Bronchial epithelial cell (primary cell): ENCODE data around the gene OR7E24. TPM values are rescaled to one million over a fixed set of nuclear protein-coding genes. Genes with fewer than 3 reads are reported as not detected.

Source experiments
- DNase-seq: peaks from one replicate; pipeline ENCODE4 v3.0.0-alpha.2; 2010; ENCODE audit warnings: low read depth
- FAIRE-seq: peaks from 2 replicates; lab custom pipeline; 2011; peaks lifted over from hg19 to GRCh38; lab: Jason Lieb, UNC
- H3K27me3 ChIP-seq: 2 replicates; pipeline ENCODE4 v1.5.1; 2011; ENCODE audit warnings: low read length; ENCODE audit not compliant: control insufficient read depth, insufficient read depth
- H3K36me3 ChIP-seq: 2 replicates; pipeline ENCODE4 v1.5.1; 2011; ENCODE audit warnings: low read length; ENCODE audit not compliant: control insufficient read depth, insufficient read depth
- H3K4me3 ChIP-seq: 2 replicates; pipeline ENCODE4 v1.5.1; 2011; ENCODE audit warnings: mild to moderate bottlenecking, low read depth, low read length, control low read depth
- CTCF ChIP-seq: IDR thresholded peaks from 2 replicates; pipeline ENCODE4 v1.5.1; 2011; ENCODE audit warnings: mild to moderate bottlenecking, moderate library complexity, low read length, control low read depth, inconsistent platforms; ENCODE audit not compliant: insufficient read depth, severe bottlenecking
- total RNA-seq: library from RNA; depleted of rRNA; stranded (reverse); fragments of >200 nt; gene quantifications from 2 replicates; pipeline ENCODE4 v1.2.1, GENCODE V29; 2014

OR7E24 gene
- total RNA-seq, 1 donor from 2014 or later, result not detected

GRCh38 chr19:9295411-9295849 lies 44.7 kb downstream of the OR7E24 start:
- DNase-seq (no peak), FAIRE-seq (peak; percentile 92)
- TF ChIP-seq CTCF, result no peak
- H3K36me3 ChIP-seq, result peaks cover 12% of the 10 kb centered on the region
- H3K27me3 ChIP-seq, result no peaks in the 10 kb centered on the region
- H3K4me3 ChIP-seq, result no peak overlapping the region

GRCh38 chr19:9296336-9296735 lies 45.6 kb downstream of the OR7E24 start:
- no peak for DNase-seq
- no peak for TF ChIP-seq CTCF
- no peak overlapping the region for H3K4me3 ChIP-seq
- H3K36me3 ChIP-seq, result peaks cover 15% of the 10 kb centered on the region
- no peaks in the 10 kb centered on the region for H3K27me3 ChIP-seq
- FAIRE-seq, result no peak

Other genes starting within 250 kb of the OR7E24 start
- 0.26 TPM in 2 replicates for gene MUC16, start 240.5 kb upstream of the OR7E24 start, total RNA-seq
- gene OR1M1, start 163.9 kb upstream of the OR7E24 start, total RNA-seq, result not detected in 2 replicates
- gene OR7G2, start 143.5 kb upstream of the OR7E24 start, total RNA-seq, result not detected in 2 replicates
- gene OR7G1, start 135.2 kb upstream of the OR7E24 start, total RNA-seq, result not detected in 2 replicates
- gene OR7G3, start 124.0 kb upstream of the OR7E24 start, total RNA-seq, result not detected in 2 replicates
- gene ZNF317, start 110.5 kb upstream of the OR7E24 start, total RNA-seq, result 11.6 and 15.4 TPM in 2 replicates
- gene OR7D2, start 72.0 kb upstream of the OR7E24 start, total RNA-seq, result not detected in 2 replicates
- not detected in 2 replicates for gene OR7D4, start 31.3 kb upstream of the OR7E24 start, total RNA-seq
- 8.8 and 11.6 TPM in 2 replicates for gene ZNF699, start 58.9 kb downstream of the OR7E24 start, total RNA-seq
- 10.8 and 12.1 TPM in 2 replicates for gene ZNF559, start 73.2 kb downstream of the OR7E24 start, total RNA-seq
- 0.79 and 1.2 TPM in 2 replicates for gene ZNF177, start 112.1 kb downstream of the OR7E24 start, total RNA-seq
- 9.5 and 10.3 TPM in 2 replicates for gene ZNF266, start 184.6 kb downstream of the OR7E24 start, total RNA-seq
- gene ZNF560, start 247.7 kb downstream of the OR7E24 start, total RNA-seq, result under 0.01 and 0.38 TPM in 2 replicates